HCT116 (cell line): ENCODE measurements around the gene LRRC2. TPM values are rescaled to one million over a fixed set of nuclear protein-coding genes. Genes with fewer than 3 reads are reported as not detected.

Experiments
- ATAC-seq: fragments of 200-7000 bp; cut with Tn5 transposase; 2 replicates; pipeline ENCODE4 v1.9.1; 2020; ENCODE audit warnings: mild to moderate bottlenecking, moderate library complexity
- BruUV-seq: library from RNA; stranded (reverse); fragments of 400-500 nt; replicated peaks from 2 replicates; lab custom pipeline; 2021; lab: Mats Ljungman, UMichigan
- CTCF ChIA-PET: fragments of 300-600 bp; sonication (Branson Sonifier 250); formaldehyde crosslinking; loops from one replicate; lab custom pipeline; 2021; ENCODE audit warnings: antibody characterized with exemption; lab: Charles Lee
- POLR2A ChIA-PET: fragments of 300-600, 350-600 bp; sonication (Branson Sonifier 250); formaldehyde crosslinking; loops from one replicate; lab custom pipeline; 2021; ENCODE audit warnings: antibody characterized with exemption; lab: Charles Lee
- RAD21 ChIA-PET, 2 experiments: fragments of 300-600 bp; sonication (Branson Sonifier 250); formaldehyde crosslinking; loops; one replicate each; lab custom pipeline; 2023; ENCODE audit warnings: low total read pairs in 2 of 2; ENCODE audit not compliant: uncharacterized antibody in 2 of 2, unreplicated experiment in 2 of 2, low non-redundant PET in 1 of 2; lab: Charles Lee
- DNase-seq: peaks from one replicate; pipeline ENCODE4 v3.0.0-alpha.2; 2010; ENCODE audit warnings: low read depth, low spot score
- H2AFZ ChIP-seq: fragments of 200-600 bp; shearing (Covaris generic), sonication (generic); 2 replicates; pipeline ENCODE4 v1.6.1; 2017; ENCODE audit warnings: low read depth, mixed run types, mixed read lengths, antibody characterized with exemption, low read length; ENCODE audit not compliant: poor library complexity, severe bottlenecking
- H3K27ac ChIP-seq: 2 replicates; pipeline ENCODE4 v1.5.1; 2012; ENCODE audit warnings: low read depth, low read length
- H3K27me3 ChIP-seq: fragments of 200-600 bp; sonication (generic); 2 replicates; pipeline ENCODE4 v1.6.1; 2016; ENCODE audit warnings: mixed run types, low read length, mixed read lengths; ENCODE audit not compliant: insufficient read depth
- H3K36me3 ChIP-seq, 2 experiments: fragments of 200-500 bp in 1 of 2; fragments of 200-600 bp in 1 of 2; sonication (Bioruptor generic) in 1 of 2; sonication (generic) in 1 of 2; 2 replicates each; pipeline versions ENCODE4 v1.5.1 to v1.6.1; 2014 to 2016; ENCODE audit warnings: low read length in 2 of 2, inconsistent platforms in 1 of 2, mixed read lengths in 1 of 2, mixed run types in 1 of 2; ENCODE audit not compliant: insufficient read depth in 2 of 2, control insufficient read depth in 1 of 2
- H3K4me1 ChIP-seq, 2 experiments: fragments of 200-600 bp in 1 of 2; sonication (generic) in 1 of 2; 2 replicates each; pipeline versions ENCODE4 v1.5.1 to v1.6.1; 2012 to 2017; ENCODE audit warnings: low read length in 2 of 2, inconsistent platforms in 1 of 2, mild to moderate bottlenecking in 1 of 2, mixed read lengths in 1 of 2, mixed run types in 1 of 2, moderate library complexity in 1 of 2; ENCODE audit not compliant: insufficient read depth in 2 of 2, control insufficient read depth in 1 of 2
- H3K4me2 ChIP-seq: fragments of 200-600 bp; sonication (generic); 2 replicates; pipeline ENCODE4 v1.6.1; 2017; ENCODE audit warnings: mixed run types, low read length, mixed read lengths
- H3K4me3 ChIP-seq, 2 experiments: fragments of 200-600 bp in 1 of 2; sonication (generic) in 1 of 2; replicated peaks in 1 of 2; 2 replicates each; pipeline ENCODE4 v1.5.1; 2011 to 2016; ENCODE audit warnings: low read length in 2 of 2, control low read depth in 1 of 2, low read depth in 1 of 2, mild to moderate bottlenecking in 1 of 2, mixed read lengths in 1 of 2, mixed run types in 1 of 2
- H3K79me2 ChIP-seq: fragments of 200-600 bp; sonication (generic); 2 replicates; pipeline ENCODE4 v1.6.1; 2017; ENCODE audit warnings: mild to moderate bottlenecking, mixed run types, low read length, moderate library complexity, mixed read lengths; ENCODE audit not compliant: insufficient read depth
- H3K9ac ChIP-seq: fragments of 200-600 bp; sonication (generic); 2 replicates; pipeline ENCODE4 v1.6.1; 2016; ENCODE audit warnings: low read length, mixed read lengths
- H3K9me2 ChIP-seq: fragments of 200-600 bp; sonication (generic), shearing (Covaris generic); 2 replicates; pipeline ENCODE4 v1.6.1; 2017; ENCODE audit warnings: mixed run types, mild to moderate bottlenecking, moderate library complexity; ENCODE audit not compliant: insufficient read depth
- H3K9me3 ChIP-seq, 2 experiments: fragments of 200-500 bp in 1 of 2; fragments of 200-600 bp in 1 of 2; sonication (Bioruptor generic) in 1 of 2; sonication (generic) in 1 of 2; 2 replicates each; pipeline ENCODE4 v1.6.1; 2014 to 2017; ENCODE audit warnings: low read length in 2 of 2, mixed read lengths in 2 of 2, inconsistent platforms in 1 of 2, low read depth in 1 of 2, mild to moderate bottlenecking in 1 of 2, mixed run types in 1 of 2, moderate library complexity in 1 of 2; ENCODE audit not compliant: control insufficient read depth in 1 of 2, insufficient read depth in 1 of 2
- H4K20me1 ChIP-seq: fragments of 200-600 bp; sonication (generic), shearing (Covaris generic); 2 replicates; pipeline ENCODE4 v1.6.1; 2017; ENCODE audit warnings: mixed run types, mild to moderate bottlenecking, moderate library complexity; ENCODE audit not compliant: insufficient read depth
- CEBPB ChIP-seq: IDR thresholded peaks from 2 replicates; pipeline ENCODE4 v1.6.1; 2012; ENCODE audit warnings: low read depth
- CTCF ChIP-seq, 3 experiments: fragments of 200-600 bp in 1 of 3; sonication (generic) in 1 of 3; IDR thresholded peaks in 2 of 3; conservative IDR thresholded peaks in 1 of 3; 2 replicates each; pipeline ENCODE4 v1.5.1; 2012 to 2017; ENCODE audit warnings: low read depth in 2 of 3, low read length in 2 of 3, antibody characterized with exemption in 1 of 3, borderline replicate concordance in 1 of 3, control low read depth in 1 of 3, mild to moderate bottlenecking in 1 of 3, mixed read lengths in 1 of 3, mixed run types in 1 of 3, moderate library complexity in 1 of 3; ENCODE audit not compliant: insufficient read depth in 1 of 3
- EGR1 ChIP-seq: IDR thresholded peaks from 2 replicates; pipeline ENCODE4 v1.6.1; 2012; ENCODE audit warnings: low read depth
- EZH2 ChIP-seq: fragments of 200-600 bp; sonication (generic); IDR thresholded peaks from 2 replicates; pipeline ENCODE4 v1.6.1; 2017; ENCODE audit warnings: antibody characterized with exemption, mixed run types
- EZH2phosphoT487 ChIP-seq: fragments of 200-600 bp; IDR thresholded peaks from 2 replicates; pipeline ENCODE4 v1.6.1; 2018; ENCODE audit warnings: antibody characterized with exemption, borderline replicate concordance
- FOSL1 ChIP-seq: IDR thresholded peaks from 2 replicates; pipeline ENCODE4 v1.6.1; 2012; ENCODE audit warnings: low read depth
- MAX ChIP-seq: IDR thresholded peaks from 2 replicates; pipeline ENCODE4 v1.6.1; 2012
- RAD21 ChIP-seq: IDR thresholded peaks from 2 replicates; pipeline ENCODE4 v1.6.1; 2012; ENCODE audit warnings: low read depth, mild to moderate bottlenecking
- YY1 ChIP-seq: IDR thresholded peaks from 2 replicates; pipeline ENCODE4 v1.6.1; 2011; ENCODE audit warnings: low read length, low read depth, moderate library complexity, mild to moderate bottlenecking; ENCODE audit not compliant: insufficient replicate concordance; ENCODE audit errors: extremely low read depth
- ZBTB33 ChIP-seq: IDR thresholded peaks from 2 replicates; pipeline ENCODE4 v1.6.1; 2011; ENCODE audit warnings: mild to moderate bottlenecking, low read length, moderate library complexity; ENCODE audit not compliant: insufficient replicate concordance; ENCODE audit errors: extremely low read depth
- ZNF274 ChIP-seq: fragments of 200-500 bp; sonication (Bioruptor generic); IDR thresholded peaks from 2 replicates; pipeline ENCODE4 v1.6.1; 2014; ENCODE audit warnings: mild to moderate bottlenecking, low read depth, low read length, inconsistent platforms
- intact Hi-C: fragments of 100-400 bp; cut with micrococcal nuclease; formaldehyde crosslinking; loops from 2 replicates; pipeline ENCODE4 v1.10.0; 2022
- total RNA-seq: library from RNA; stranded (reverse); gene quantifications from one replicate; pipeline ENCODE4 v1.2.1, GENCODE V29; 2021; ENCODE audit not compliant: unreplicated experiment

Gene LRRC2
- total RNA-seq, 1 experiment from 2014 or later = not detected

GRCh38 chr3:46498916-46499519 is 67.1 kb downstream of the LRRC2 start:
- no peaks in the 10 kb centered on the region for H3K27me3 ChIP-seq
- POLR2A ChIA-PET = no interaction called here
- no peak overlapping the region for H2AFZ ChIP-seq
- DNase-seq (no peak), ATAC-seq (no peak)
- intact Hi-C loops = no loop called here
- H4K20me1 ChIP-seq = no peaks in the 10 kb centered on the region
- CTCF ChIA-PET = interaction anchor here (2.0 to 4.5 kb wide), 2 partner anchors 10 to 59 kb away, joined by 9 to 23 read pairs; no protein-coding TSS in a partner anchor
- H3K9me2 ChIP-seq = no peaks in the 10 kb centered on the region
- no peak overlapping the region for H3K27ac ChIP-seq
- no peak overlapping the region for H3K4me2 ChIP-seq
- no peak overlapping the region for H3K4me3 ChIP-seq
- H3K4me1 ChIP-seq = no peaks in the 10 kb centered on the region
- BruUV-seq = no TSS peak
- H3K9me3 ChIP-seq = no peaks in the 10 kb centered on the region
- H3K36me3 ChIP-seq = no peaks in the 10 kb centered on the region
- TF ChIP-seq CTCF (IDR thresholded peaks at IDR 0.05 in 2 of 3, conservative IDR thresholded peaks at IDR 0.05 in 1 of 3; ENCODE audit: borderline replicate concordance in 1 of 3, insufficient read depth in 1 of 3, low read depth in 2 of 3, low read length in 2 of 3) (no peak), MAX (no peak), EZH2phosphoT487 (no peak), RAD21 (no peak), ZBTB33 (no peak), ZNF274 (no peak), EZH2 (no peak), FOSL1 (no peak), CEBPB (no peak), EGR1 (no peak), YY1 (no peak)
- no peaks in the 10 kb centered on the region for H3K79me2 ChIP-seq
- no peak overlapping the region for H3K9ac ChIP-seq
- RAD21 ChIA-PET = no interaction called here
